Measurements from ENCODE around the gene FFAR4.

The FFAR4 gene

GRCh38 chr10:93600446-93601145 is 34.1 kb downstream of the FFAR4 start:
- DNase-seq (ENCODE audit: low read depth in 2 of 2): no peak

GRCh38 chr10:93601146-93601773 is 34.8 kb downstream of the FFAR4 start, which contains the start of gene RBP4:
RBP4 (minus strand) TSS chr10:93601235; CDS start chr10:93601028, 207 bp downstream.
- DNase-seq (ENCODE audit: low read depth in 2 of 2): no peak

GRCh38 chr10:93601774-93602162 is 35.3 kb downstream of the FFAR4 start:
- no peak for DNase-seq (ENCODE audit: low read depth in 2 of 2)

DNA sequence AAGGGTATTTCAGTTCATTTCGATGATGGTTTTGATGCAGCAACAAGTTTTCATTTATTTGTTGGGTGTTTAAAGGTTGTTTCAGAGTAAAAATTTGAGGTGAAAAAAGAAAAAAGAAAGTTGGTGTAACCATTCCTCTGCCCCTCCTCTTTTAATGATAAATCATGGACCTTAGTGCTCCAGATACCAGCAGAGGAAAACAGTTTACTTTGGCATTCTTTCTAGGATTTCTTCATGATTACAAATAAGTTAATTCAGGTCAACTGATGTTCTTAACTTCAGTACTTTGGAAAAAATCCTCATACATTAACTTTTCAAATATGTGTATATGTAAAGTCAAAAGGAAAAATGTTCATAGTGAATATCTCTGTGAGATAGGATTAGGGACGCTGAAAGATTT is 36.6 kb downstream of the FFAR4 start:
- DNase-seq (ENCODE audit: low read depth in 2 of 2): no peak

DNA sequence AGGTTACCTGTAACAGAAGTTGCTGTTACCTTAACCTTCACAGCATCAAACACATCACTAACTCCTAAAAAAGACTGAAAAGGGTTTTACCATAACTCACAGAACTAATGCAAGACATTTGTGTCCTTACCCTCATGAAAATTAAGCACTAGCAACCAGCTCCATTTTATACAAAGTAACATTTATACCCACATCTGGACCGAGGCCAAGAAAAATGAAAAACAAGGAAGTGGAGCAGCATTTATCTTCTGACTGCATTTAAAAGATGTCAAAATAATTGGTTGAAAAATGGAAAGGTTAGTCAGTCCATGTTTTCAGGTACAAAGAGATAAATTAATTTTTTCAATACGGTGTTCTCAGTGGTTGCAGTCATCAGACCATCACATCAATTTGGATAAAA is 37.7 kb downstream of the FFAR4 start:
- DNase-seq (ENCODE audit: low read depth in 2 of 2): no peak

DNA sequence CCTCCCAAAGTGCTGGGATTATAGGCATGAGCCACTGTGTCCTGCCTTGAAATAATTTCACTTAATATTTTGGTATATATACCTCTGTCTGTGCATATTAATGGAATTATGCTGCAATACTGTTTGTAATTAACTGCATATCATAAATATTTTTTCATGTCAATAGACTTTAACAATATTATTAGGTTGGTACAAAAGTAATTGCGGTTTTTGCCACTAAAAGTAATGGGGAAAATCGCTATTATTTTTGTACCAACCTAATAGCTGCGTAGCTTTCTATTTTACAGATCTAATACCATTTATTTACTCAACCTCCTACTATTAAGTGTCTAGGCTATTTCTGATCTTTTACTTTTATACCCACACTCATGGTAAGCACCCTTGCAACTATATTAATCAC is 42.0 kb downstream of the FFAR4 start:
- DNase-seq (ENCODE audit: low read depth in 2 of 2): no peak

GRCh38 chr10:93612311-93612710 is 45.8 kb downstream of the FFAR4 start, which contains the start of gene PDE6C:
PDE6C (plus strand) TSS chr10:93612537; CDS start chr10:93612726, 189 bp downstream.
- DNase-seq (ENCODE audit: low read depth in 2 of 2): no peak

DNA sequence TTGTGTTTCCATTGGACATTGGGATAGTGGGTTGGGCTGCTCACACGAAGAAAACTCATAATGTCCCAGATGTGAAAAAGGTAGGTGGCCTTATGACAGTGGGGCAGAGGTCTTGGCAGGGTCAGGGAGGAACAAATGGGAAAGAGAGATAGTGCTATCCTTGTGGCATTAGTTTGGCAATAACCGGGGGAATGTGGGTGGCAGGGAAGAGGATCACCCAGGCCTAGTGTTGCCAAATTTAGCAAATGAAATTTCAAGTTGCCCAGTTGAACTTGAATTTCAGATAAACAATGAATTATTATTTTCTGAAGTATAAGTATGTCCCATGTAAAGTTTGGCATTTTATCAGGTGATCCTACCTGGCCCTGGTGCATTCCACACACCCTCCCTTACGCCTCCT is 46.7 kb downstream of the FFAR4 start:
- DNase-seq (ENCODE audit: low read depth in 2 of 2): no peak

DNA sequence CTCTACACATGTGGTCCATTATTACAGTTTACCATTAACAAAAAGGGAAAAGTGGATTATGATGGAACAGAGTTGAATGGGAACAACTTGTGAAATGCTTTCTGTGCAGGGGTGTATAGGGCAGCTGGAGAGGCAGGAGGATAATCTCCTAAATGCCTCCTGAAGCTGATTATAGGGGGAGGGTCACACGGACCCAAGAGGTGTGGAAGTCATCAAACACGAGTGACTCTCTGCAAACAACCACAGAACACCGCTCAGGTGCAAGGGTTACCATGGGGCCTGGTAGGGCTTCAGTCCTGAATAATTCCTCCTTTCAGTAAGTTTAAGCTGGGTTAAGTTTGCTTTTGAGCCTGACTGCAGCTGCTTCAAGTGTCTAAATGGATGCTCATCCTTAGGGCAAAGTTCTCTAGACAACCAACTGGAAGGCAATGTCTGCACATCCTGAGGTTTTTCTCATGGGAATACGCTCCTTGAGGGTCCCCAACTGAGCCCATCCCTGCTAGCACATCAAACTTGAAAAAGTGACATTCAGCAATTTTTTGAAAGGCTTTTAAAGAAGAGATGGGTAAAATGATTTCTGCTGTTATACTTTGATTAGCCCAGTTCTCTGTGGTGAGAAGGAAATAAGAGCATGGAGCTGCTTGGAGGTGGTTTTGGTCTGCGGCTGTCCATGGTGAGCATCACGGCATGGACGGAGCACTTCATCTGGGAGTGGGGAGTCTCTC is 47.8 kb downstream of the FFAR4 start:
- DNase-seq (ENCODE audit: low read depth in 2 of 2): no peak

DNA sequence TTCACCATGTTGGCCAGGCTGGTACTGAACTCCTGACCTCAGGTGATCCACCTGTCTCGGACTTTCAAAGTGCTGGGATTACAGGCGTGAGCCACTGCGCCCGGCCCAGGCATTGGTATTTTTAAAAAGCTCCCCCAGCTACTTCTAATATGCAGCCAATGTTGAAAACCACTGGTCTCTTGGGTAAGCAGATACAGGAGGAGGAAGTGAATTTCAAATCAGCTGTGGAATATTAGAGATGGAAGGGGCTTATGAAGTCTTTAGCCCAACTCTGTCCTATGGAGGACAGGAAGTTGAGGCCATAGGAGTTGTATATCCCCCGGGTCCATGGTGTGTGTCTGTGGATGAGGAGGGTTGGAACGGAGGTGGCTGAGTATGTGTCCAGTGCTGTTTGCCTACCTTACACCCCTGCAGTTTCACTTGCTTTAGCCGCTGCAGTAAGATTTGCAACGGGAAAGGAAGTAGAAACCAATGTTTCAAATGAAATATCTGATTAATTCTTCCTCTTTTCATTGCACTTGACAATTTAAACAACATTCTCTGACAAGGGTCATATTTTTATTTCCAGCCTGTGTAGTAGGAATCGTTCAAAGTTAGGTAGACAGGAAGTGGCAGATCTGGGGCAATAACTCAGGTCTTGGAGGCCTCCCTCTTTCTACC is 49.2 kb downstream of the FFAR4 start:
- no peak for DNase-seq (ENCODE audit: low read depth in 2 of 2)

DNA sequence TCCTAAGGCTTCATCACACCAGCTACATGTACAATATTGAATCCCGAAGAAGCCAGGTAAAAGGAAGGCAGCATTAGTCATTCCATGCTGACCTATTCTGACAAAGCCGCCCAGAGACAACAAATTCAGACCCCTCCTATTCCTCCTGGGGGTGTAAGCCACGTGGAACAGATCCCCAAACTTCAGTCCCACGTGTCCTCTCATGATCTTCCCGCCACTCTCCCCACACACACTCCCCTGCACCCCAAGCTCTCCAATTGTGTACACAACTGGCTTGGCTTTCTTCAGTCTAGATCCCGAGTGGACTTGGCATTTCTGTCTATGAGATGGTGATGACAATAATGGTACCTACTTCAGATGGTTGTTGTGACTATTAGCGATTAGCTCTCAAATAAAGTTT is 54.5 kb downstream of the FFAR4 start:
- DNase-seq (ENCODE audit: low read depth in 2 of 2): no peak

- no peak for DNase-seq (ENCODE audit: low read depth in 2 of 2)
Measured at GRCh38 chr10:93622942-93623341, 56.5 kb downstream of the FFAR4 start.

DNA sequence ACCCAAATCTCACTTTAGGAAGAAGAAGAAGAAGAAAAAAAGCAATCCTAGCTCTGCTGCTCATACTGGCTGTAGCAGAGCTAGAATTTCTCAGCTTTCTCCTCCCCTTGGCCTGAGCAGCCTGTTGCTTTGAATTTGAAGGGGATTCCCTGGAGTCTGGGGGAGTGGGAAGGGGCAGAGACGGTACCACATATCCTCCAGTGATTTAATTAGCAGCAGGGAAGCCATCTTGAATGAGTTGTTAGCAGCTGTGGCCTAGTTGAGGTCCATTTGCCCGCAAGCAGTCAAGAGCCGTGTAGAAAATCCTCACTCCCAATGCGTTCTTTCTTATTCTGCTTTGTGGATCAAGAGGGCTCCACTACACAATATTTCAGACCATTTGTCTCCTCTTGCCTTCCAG is 62.4 kb downstream of the FFAR4 start:
- DNase-seq (ENCODE audit: low read depth in 2 of 2): no peak

DNA sequence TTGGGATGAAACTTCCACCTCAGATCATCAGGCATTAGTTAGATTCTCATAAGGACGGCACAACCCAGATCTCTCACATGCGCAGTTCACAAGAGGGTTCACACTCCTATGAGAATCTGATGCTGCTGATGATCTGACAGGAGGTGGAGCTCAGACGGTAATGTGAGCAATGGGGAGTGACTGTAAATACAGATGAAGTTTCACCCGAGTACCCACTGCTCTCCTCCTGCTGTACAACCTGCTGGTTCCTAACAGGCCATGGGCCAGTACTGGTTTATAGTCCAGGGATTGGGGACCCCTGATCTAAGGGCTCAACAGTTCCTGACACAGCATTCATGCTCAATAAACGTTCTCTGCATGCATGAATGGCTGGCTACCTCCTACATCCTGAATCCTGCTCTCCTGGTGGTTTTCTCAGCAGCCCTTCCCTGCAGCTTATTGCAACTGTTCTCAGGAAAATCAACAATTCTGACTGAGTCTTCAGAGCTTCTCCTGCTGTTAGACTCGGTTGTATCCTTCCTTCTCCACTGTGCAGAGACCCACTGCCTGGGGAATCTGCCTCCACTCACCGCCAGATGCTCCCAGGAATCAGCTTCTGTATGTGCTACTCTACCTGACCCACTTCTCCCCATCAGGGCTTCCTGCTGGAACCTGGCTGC is 63.3 kb downstream of the FFAR4 start:
- DNase-seq (ENCODE audit: low read depth in 2 of 2): no peak

GRCh38 chr10:93630625-93631557 is 64.4 kb downstream of the FFAR4 start:
- no peak for DNase-seq (ENCODE audit: low read depth in 2 of 2)
